ENCODE data around the gene C20orf141.
"Not testable (repeated sequence)": the region's sequence is repeated elsewhere in the genome, so short reads cannot be mapped to it uniquely, and the experiment has no call there.

The C20orf141 gene

DNA sequence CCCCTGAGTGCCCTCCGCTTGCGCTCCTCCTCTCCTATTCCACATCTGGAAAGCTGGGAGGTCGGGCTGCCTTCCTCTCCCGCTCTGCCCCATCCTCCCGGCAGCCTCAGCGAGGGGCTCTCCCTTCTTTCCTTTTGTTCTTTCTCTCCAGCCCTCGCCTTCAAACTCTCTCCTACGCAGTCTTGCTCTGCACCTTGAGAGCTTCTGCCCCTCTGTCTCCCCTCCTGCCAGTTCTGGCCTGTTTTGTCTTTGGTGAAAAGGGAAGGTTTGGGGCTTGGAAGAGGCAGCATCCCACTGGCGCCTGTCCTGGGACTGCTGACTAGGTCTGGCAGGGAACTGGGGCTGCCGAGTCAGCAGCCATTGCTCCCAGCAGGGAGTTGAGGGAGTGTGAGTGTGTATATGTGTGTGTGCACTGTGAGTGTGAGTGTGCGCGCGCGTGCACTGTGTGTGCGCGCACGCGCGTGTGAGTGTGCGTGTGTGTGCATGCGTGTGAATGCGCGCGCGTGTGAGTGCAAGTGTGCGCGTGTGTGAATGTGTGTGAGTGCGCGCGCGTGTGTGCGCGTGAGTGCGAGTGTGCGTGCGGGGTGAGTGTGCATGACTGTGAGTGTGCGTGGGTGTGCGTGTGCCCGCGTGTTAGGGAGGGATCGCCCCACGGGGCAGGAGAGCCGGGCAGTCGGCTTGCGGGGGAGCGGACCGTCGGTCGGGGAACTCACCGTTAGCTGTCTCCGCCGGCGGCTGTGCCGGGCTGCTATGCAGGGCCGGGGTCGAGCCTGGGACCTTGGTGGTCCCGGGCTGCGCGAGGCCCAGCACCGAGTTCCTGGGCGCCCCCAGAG lies 14.9 kb upstream of the C20orf141 start:
- no peak for DNase-seq

- DNase-seq, result peak; percentile 74
Measured at GRCh38 chr20:2800521-2801285, 14.1 kb upstream of the C20orf141 start, which contains the start of gene CPXM1. CPXM1 (minus strand) TSS chr20:2800627; CDS start chr20:2800572, 55 bp downstream.

DNA sequence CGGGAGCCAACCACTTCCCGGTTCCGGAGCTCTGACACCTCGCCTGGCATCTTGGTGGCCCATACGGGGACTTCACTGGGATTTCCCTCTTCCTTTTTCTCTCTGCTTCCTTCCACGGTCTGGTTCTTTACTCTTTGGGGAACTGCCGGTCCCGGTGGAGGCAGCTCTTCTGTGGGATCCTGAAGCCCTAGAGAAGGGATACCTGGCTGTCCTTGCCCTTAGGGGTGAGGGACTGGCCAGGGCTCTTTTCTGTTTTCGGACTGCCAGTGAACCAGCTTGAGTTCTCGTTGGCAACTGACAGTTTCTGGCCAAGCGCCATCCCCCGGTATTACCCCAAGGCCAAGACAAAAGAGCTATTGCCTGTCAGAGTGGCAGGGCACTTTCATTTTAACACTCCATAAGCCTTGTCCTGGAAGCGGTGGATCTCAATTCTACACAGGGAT lies 13.5 kb upstream of the C20orf141 start:
- no peak for DNase-seq

DNA sequence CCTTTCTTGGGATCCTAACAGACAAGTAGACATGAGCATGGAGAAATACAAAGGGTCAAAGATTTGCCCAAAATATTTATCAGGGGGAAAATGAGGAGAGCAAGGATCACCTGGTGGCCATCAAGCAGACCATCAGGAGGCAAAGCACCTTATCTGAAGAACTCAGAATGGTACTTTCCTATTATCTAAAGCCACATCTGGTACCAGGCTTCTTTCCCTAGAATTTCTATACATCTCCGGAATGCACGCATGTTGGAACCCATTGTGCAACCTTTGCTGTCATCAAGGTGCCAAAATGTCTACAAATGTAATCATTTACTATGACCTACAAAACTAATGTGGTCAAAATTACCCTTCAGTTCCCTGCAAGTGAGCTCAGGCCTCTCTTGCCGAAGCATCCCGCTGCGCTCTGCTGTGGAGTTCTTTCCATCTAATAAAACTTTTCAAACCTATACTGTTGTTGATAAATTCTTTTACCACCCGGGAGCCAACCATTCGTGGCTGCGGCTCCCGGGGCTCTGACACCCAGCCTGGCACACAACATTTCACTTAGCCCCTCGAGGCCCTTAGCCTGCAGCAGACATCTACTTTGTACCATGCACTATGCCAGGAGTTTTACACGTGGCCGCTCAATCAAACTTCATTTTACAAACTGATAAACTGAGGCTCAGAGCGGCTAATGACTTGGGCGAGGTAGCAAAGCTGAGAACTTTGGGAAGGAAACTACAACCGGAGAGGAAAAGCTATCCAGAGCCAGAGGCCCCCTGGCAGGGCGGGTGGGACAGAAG lies 10.6 kb upstream of the C20orf141 start:
- DNase-seq, result peak; percentile 32

DNA sequence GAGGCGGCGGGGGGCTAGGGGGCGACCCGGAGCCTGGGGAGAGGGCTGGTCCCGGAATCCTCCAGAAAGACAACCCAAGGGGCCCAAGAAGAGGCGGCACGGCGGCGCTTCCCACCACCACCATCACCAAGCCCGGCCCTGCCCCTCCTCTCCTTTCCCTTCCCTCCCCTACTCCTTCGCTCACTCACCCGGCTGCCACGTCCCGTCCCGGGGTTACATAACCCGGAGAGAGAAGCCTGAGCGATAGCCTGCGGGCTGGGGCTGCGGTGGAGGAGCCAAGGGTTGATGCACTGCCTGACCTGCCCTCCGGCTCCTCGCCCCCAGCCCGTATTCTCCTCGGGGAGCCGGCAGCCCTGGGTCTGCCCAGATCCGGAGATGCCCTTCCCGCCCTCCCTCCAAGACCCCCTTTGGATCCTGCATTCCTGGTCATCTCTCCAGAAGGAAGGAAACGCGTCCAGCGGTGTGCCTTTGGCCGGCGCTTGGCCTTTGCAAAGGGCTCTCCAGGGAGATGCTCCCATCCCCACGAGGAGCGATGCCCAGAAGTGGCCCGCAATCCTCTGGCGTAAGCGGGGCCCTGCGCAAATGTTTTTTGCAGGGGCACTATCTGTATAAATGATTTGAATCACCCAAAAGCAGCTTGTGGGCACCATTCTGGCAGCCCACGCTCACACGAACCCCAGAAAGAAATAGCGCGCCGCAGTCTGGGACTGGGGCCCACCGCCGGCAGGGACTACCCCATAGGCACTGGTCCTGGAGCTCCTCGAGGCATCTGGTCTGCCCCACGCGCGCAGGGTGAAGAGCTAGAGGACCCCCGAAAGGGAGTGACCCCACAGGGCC lies 9.7 kb upstream of the C20orf141 start:
- DNase-seq, result no peak

- DNase-seq, result no peak
Measured at GRCh38 chr20:2805689-2806350, 9.0 kb upstream of the C20orf141 start.

DNA sequence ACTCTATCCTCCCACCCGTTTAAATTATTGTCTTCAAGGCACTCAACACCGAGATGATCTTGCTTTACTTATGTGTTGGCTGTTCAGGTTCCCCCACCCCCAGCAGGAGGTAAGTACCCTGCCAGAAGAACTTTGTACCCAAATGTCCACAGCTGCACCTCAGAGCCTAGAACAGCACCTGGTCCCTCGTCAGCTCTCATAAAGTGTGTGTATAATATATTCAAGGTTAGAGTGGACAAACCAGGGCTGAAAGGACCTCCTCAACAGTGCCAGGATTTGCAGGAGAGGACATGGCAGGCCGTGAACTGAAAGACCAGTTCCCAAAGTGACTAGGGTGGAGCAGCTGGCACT lies 8.5 kb upstream of the C20orf141 start:
- DNase-seq, result no peak

- no peak for DNase-seq
Measured at GRCh38 chr20:2807019-2807418, 7.8 kb upstream of the C20orf141 start.

DNA sequence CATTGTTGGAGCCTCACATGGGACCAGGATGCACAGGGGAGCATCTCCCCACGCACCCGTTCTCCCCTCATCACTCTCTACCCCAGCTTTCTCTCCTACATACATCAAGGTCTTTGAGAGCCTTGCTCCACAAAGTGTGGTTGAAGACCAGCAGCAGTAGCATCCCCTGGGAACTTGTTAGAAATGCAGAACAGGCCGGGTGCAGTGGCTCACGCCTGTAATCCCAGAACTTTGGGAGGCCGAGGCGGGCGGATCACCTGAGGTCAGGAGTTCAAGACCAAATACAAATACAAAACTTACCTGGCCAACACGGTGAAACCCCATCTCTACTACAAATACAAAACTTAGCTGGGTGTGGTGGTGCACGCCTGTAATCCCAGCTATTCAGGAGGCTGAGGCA lies 6.9 kb upstream of the C20orf141 start:
- not testable (repeated sequence) for DNase-seq

DNA sequence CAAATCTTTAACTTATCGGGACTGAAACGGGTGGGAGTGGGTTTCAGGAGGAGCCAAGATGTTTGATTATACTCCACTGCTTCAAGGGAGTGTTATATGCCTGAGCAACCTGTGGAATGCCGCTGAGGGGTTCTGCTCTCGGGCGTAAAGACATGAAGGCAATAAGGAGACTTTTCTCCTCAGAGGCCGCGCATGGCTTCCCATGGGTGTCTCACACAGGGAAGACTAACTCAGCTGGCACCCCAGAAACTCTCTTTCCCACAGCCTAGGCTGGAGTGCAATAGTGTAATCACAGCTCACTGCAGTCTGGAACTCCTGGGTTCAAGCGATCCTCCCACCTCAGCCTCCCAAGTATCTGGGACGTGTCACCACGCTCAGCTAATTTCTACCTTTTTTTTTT lies 5.1 kb upstream of the C20orf141 start:
- no peak for DNase-seq

DNA sequence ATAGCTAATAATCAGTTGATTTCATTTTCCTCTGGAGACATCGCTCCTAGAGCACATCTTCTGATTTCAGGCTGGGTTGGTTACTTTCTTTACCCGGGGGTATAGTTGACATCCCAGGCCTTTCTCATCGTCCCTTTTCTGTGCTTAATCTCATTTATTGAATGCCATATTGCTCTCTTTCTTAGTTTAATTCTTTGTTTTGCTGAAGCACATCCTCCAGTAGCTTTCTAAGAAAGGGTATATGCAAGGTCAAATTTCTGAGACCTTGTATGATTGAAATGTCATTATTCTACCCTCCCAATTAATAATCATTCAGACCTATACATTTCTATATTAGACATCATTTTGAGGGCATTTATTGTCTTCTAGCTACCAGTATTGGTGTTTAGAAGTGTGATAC lies 2.6 kb upstream of the C20orf141 start:
- DNase-seq, result no peak

DNA sequence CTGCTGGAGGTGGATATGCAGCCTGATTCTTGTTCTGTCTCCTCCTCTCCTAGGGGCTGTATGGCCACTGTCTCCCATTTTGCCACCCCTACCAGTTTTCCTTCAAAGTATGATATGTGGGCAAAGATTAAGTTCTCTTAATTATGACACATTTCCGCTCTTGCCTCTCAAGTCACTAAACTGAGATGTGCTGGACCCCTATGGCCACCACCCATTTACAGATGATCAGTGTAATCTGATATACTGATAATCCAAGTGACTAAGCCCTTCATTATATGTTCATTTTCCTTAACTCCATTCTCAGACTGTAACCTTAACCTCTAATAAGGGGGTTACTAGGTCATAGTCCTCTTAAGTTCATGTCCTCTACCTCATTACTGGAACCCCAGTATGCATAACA lies 711 bp upstream of the C20orf141 start:
- no peak for DNase-seq

DNA sequence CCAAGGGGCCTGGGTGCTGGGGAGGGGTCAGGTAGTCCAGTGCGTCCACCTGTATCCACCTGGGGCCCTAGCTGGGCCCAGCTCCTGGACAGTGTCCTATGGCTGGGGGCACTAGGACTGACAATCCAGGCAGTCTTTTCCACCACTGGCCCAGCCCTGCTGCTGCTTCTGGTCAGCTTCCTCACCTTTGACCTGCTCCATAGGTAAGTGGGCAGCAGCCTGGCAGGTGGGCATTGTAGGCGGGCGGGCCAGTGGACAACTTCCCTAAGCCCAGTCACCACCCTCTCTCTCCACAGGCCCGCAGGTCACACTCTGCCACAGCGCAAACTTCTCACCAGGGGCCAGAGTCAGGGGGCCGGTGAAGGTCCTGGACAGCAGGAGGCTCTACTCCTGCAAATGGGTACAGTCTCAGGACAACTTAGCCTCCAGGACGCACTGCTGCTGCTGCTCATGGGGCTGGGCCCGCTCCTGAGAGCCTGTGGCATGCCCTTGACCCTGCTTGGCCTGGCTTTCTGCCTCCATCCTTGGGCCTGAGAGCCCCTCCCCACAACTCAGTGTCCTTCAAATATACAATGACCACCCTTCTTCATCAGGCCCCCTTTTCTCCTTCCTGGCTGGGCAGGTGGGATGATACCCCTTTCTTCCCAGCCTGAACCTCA lies 584 bp downstream of the C20orf141 start:
- no peak for DNase-seq

- no peak for DNase-seq
Measured at GRCh38 chr20:2816030-2816582, 1.3 kb downstream of the C20orf141 start, which contains the start of gene TMEM239. TMEM239 (plus strand) TSS chr20:2816364; CDS start chr20:2816555, 191 bp downstream.

GRCh38 chr20:2816583-2817340 lies 2.0 kb downstream of the C20orf141 start:
- no peak for DNase-seq

GRCh38 chr20:2817341-2817726 lies 2.5 kb downstream of the C20orf141 start:
- DNase-seq, result no peak

GRCh38 chr20:2817891-2818595 lies 3.3 kb downstream of the C20orf141 start:
- no peak for DNase-seq

DNA sequence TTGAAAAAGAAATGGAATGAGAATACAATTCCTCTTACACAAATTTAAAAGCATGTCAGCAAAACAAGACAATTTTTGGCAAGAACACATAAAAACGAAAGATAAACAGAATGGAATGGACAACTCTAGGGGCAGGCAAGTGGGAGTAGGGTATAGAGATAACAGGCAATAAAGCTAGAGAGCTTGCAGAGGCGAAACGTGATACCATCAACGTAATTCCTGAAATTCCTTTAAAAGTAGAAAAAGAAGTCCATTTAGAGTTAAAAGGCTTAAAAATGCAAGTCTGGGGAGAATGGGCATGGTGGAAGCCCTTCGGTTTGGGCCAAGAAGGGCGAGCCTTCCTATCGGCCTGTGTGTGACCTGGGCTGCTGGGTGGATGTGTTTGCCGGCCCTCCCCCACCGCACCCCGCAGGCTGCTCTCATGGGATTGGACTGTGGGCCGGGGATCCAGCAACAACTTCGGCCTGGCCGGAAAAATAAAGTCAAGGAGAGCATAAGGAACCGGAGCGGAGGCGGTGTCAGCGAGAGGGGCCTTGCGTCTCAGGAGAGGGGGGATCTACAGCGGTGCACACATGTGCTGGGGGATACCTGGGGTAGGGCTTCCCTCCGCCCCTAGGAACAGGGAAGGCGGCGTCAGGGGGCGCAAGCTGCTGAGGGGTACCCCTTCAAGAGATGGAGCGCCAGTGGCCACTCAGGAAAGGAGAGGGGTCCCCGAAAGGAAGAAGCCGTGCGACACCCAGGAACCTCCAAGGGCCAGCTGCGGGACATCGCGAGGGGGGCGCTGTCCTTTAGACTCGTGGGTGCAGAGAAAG lies 5.5 kb downstream of the C20orf141 start:
- no peak for DNase-seq
